Measurements from ENCODE around the gene GIT1. TPM values are rescaled to one million over a fixed set of nuclear protein-coding genes. Genes with fewer than 3 reads are reported as not detected.

The GIT1 gene
- total and polyA plus RNA-seq, 2 of the 13 experiments (the other 11 are each of a cell fraction or from before 2014, with no cell fraction given), result 14.2 to 30.8 TPM

GRCh38 chr17:29574732-29575510 lies 14.5 kb downstream of the GIT1 start (continued):
- TF ChIP-seq, protein P1, sequence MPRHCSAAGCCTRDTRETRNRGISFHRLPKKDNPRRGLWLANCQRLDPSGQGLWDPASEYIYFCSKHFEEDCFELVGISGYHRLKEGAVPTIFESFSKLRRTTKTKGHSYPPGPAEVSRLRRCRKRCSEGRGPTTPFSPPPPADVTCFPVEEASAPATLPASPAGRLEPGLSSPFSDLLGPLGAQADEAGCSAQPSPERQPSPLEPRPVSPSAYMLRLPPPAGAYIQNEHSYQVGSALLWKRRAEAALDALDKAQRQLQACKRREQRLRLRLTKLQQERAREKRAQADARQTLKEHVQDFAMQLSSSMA (CRISPR knock-in tag; IDR thresholded peaks at IDR 0.05), result no peak
- TF ChIP-seq ZFX (CRISPR knock-in tag; IDR thresholded peaks at IDR 0.05; ENCODE audit: low read depth) (peak; percentile 87), CHD2 (IDR thresholded peaks at IDR 0.05; ENCODE audit: low read depth, low read length) (peak; percentile 19; the same call in 1 of the 2 replicates), PHF20 (CRISPR knock-in tag; IDR thresholded peaks at IDR 0.05) (peak; percentile 54; the same call in 1 of the 2 replicates), ATF5 (CRISPR knock-in tag; IDR thresholded peaks at IDR 0.05; ENCODE audit: low read depth) (0 out of 2 replicates have a peak, but pooled peaks have one; percentile 46), ZNF616 (CRISPR knock-in tag; IDR thresholded peaks at IDR 0.05; ENCODE audit: low read depth) (0 out of 2 replicates have a peak, but pooled peaks have one; percentile 12), AGO1 (IDR thresholded peaks at IDR 0.05; ENCODE audit: low read depth, low read length, poor library complexity, severe bottlenecking) (peak; percentile 56), FOSL2 (CRISPR knock-in tag; IDR thresholded peaks at IDR 0.05) (peak; percentile 66), REPIN1 (CRISPR knock-in tag; IDR thresholded peaks at IDR 0.05; ENCODE audit: borderline replicate concordance, low read depth) (peak; percentile 92), NFYC (CRISPR knock-in tag; IDR thresholded peaks at IDR 0.05) (0 out of 2 replicates have a peak, but pooled peaks have one; percentile 31), ZBTB42 (CRISPR knock-in tag; IDR thresholded peaks at IDR 0.05) (no peak), HMG20B (CRISPR knock-in tag; conservative IDR thresholded peaks at IDR 0.05) (0 out of 2 replicates have a peak, but pooled peaks have one; percentile 50), NCOA2 (CRISPR knock-in tag; IDR thresholded peaks at IDR 0.05) (peak; percentile 53), KAT2B (IDR thresholded peaks at IDR 0.05; ENCODE audit: borderline replicate concordance, low read depth, low read length) (no peak), JUN (CRISPR knock-in tag; IDR thresholded peaks at IDR 0.05) (0 out of 2 replicates have a peak, but pooled peaks have one; percentile 52), ZNF629 (CRISPR knock-in tag; conservative IDR thresholded peaks at IDR 0.05) (peak; percentile 47; the same call in 1 of the 2 replicates), JDP2 (CRISPR knock-in tag; IDR thresholded peaks at IDR 0.05; ENCODE audit: borderline replicate concordance) (no peak), RFXANK (CRISPR knock-in tag; IDR thresholded peaks at IDR 0.05) (no peak), ZNF782 (CRISPR knock-in tag; IDR thresholded peaks at IDR 0.05; ENCODE audit: borderline replicate concordance) (peak; percentile 74; the same call in 1 of the 2 replicates), ZNF230 (CRISPR knock-in tag; IDR thresholded peaks at IDR 0.05) (0 out of 2 replicates have a peak, but pooled peaks have one; percentile 74), PLRG1 (conservative IDR thresholded peaks at IDR 0.05) (no peak), ELF3 (CRISPR knock-in tag; IDR thresholded peaks at IDR 0.05) (peak; percentile 50; the same call in 1 of the 2 replicates), ZNF432 (CRISPR knock-in tag; IDR thresholded peaks at IDR 0.05; ENCODE audit: borderline replicate concordance) (no peak), SOX5 (CRISPR knock-in tag; IDR thresholded peaks at IDR 0.05; ENCODE audit: borderline replicate concordance) (peak; percentile 60), STAG1 (CRISPR knock-in tag; IDR thresholded peaks at IDR 0.05) (peak; percentile 13; the same call in 1 of the 2 replicates), RBM22 (optimal IDR thresholded peaks at IDR 0.05; ENCODE audit: low read length) (peak; percentile 23), MYC (CRISPR knock-in tag; IDR thresholded peaks at IDR 0.05; ENCODE audit: borderline replicate concordance) (peak; percentile 53; the same call in 1 of the 2 replicates)
- TF ChIP-seq, protein P2, sequence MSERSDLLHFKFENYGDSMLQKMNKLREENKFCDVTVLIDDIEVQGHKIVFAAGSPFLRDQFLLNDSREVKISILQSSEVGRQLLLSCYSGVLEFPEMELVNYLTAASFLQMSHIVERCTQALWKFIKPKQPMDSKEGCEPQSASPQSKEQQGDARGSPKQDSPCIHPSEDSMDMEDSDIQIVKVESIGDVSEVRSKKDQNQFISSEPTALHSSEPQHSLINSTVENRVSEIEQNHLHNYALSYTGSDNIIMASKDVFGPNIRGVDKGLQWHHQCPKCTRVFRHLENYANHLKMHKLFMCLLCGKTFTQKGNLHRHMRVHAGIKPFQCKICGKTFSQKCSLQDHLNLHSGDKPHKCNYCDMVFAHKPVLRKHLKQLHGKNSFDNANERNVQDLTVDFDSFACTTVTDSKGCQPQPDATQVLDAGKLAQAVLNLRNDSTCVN (CRISPR knock-in tag; IDR thresholded peaks at IDR 0.05; ENCODE audit: borderline replicate concordance), result 0 out of 2 replicates have a peak, but pooled peaks have one; percentile 50
